Muscle of arm (tissue), 14 donors: ENCODE measurements around the gene NMBR. TPM values are rescaled to one million over a fixed set of nuclear protein-coding genes. Genes with fewer than 3 reads are reported as not detected.
A peak's percentile ranks its signal among the peaks of the same experiment; 100 is the strongest.
"Not testable (repeated sequence)": the region's sequence is repeated elsewhere in the genome, so short reads cannot be mapped to it uniquely, and the experiment has no call there.

Source experiments
- DNase-seq: peaks from one replicate; pipeline ENCODE4 v3.0.0-alpha.2; 2013
- long read RNA-seq, 11 donors: transcript quantifications; one replicate each; lab custom pipeline, GENCODE V29; 2026
- polyA plus RNA-seq, 12 donors: library from polyadenylated mRNA; unstranded; fragments of 120-200 nt; gene quantifications; one replicate each; pipeline ENCODE4 v1.2.1, GENCODE V29; 2013; ENCODE audit not compliant: insufficient read length in 12 of 12

NMBR gene
- polyA plus RNA-seq: under 1 TPM in 4 of 12 donors, not detected in 8; 0.13 to 0.26 (median 0.19) TPM
- long read RNA-seq, donor 1: 0 reads
- long read RNA-seq, donor 2: 0 reads
- long read RNA-seq, donor 3: 0 reads
- long read RNA-seq, donor 4: 0 reads
- long read RNA-seq, donor 5: 0 reads
- long read RNA-seq, donor 6: 0 reads
- long read RNA-seq, donor 7: 0 reads
- long read RNA-seq, donor 8: 0 reads
- long read RNA-seq, donor 9: 0 reads
- long read RNA-seq, donor 10: 0 reads
- long read RNA-seq, donor 11: 0 reads

DNA sequence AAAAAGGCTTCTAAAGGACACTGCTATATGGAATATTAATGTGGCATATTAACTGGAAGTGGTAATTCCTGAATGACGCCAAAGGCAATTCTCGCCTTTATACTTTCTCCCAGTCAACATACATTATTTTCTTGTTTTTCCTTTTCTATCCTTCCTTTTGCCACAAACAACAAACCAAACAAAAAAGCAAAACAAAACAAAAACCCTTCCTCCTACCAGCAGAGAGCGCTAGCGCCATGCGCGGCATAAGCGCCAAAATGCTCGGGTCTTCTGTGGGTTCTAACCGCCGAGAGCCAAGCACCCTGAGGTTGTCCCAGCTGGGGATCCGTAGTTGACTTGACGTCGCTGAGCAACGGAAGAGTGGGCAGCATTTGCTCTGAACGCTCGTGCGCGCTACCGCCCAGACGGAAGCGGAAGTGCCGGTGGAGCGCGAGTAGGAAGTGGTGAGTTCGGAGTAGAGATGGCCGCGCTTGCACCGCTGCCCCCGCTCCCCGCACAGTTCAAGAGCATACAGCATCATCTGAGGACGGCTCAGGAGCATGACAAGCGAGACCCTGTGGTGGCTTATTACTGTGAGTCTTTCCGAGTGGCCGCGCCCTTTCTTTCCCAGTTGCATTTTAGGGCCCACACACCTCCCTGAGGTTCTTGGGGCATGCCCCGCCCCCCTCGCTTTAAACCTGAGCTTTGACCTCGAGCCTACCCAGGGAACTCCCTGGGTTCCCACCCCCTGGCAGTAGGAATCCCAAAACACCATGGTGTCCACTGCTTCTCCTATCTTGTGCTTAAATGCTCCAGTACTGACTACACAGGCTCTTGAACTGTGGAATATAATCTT, at the start of gene NMBR, which contains the start of gene VTA1:
TSS of gene NMBR (minus strand) at position 295 of the 835 bp plus-strand sequence. CDS start 58,464 bp downstream, outside the sequence.
TSS of gene VTA1 (plus strand) at position 436 of the 835 bp plus-strand sequence. CDS start at position 461, 25 bp downstream.
- DNase-seq: peak; percentile 99

DNA sequence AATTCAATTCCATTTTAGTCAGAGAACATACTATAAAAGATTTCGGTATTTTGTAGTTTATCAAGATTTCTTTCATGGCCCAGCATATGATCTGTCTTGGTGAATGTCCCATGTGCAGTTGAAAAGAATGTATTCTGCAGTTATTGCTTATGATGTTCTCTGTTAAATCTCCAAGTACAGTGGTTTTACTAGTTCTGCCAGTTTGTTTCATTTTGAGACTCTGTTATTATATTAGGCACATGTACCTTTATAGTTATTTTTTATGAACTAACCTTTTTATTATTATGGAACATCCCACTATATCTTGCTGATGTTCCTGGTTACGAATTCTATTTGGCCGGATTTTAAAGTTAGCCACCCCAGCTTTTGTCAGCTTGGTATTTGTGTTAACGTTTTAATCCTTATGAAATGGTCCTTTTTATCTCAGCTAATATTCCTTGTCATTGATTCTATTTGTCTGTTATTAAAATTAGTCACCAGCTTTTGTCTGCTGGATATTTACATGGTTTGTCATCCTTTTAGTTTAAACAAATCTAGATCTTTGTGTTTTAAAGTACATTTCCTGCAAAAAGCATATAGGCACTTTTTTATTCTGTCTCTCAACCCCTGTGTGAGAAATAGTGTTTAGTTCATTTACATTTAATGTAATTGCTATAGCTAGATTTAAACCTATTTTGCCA, 49.1 kb upstream of the NMBR start:
- no peak for DNase-seq

DNA sequence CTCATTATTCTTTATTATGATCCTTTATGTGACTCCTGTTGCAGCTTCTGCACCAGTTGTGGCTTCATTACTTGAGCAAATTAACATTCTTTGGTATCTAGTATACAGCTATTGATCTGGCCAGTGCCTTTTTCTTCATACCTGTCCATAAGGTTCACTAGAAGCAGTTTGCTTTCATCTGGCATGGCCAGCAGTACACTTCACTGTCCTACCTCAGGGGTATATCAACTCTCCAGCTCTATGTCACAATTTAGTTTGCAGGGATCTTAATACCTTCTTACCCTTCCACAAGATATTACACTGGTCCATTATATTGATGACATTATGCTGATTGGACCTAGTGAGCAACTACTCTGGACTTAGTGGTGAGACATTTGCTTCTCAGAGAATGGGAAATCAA, 46.7 kb upstream of the NMBR start:
- no peak for DNase-seq

DNA sequence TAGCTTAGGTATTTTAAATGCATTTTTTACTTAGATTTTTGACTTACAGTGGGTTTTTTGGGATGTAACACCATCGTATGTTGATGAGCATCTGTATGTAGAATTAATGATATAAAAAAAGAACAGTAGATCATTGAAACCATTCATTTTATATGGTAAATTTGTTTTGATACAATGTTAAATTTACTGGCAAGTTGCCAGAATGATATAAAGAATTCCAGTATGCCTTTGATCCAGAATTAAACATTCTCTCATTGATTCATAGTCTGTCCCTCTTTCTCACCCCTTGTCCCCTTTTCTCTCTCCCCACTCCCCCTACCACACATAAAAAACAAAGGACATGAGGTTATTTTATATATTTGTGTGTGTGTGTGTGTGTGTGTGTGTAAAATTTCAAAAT, 45.4 kb upstream of the NMBR start:
- DNase-seq: no peak

DNA sequence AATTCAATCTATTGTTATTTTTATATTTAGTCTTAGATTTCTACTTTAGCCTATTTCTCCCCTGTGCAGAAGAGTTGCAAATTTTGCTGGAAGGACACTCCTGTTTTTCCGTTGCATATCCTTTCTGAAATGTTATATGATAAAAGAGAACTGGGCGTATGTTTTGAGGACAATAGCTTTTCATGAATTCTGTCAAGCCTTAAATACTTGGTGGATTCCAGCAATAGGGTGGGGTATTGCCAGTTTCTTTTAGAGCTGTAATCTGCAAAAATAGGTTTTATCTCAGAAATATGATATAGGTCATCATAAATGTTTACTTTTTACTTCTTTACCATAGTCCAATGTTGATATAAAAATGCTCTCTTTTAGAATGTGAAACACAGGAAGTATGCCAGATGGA, 42.1 kb upstream of the NMBR start:
- DNase-seq: no peak

DNA sequence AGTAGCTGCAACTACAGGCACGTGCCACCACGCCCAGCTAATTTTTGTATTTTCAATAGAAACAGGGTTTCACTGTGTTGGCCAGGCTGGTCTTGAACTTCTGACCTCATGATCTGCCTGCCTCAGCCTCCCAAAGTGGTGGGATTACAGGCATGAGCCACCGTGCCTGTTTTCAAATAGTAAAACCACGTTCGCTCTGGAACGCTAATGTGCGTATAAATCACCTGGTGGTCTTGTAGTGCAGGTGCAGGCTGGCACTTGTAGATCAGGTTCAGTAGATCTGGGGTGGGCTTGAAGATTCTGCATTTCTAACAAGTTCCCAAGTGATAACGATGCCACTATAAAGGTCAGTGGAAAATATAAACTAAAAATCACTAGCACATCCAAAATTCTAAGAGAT, 41.4 kb upstream of the NMBR start:
- not testable (repeated sequence) for DNase-seq

DNA sequence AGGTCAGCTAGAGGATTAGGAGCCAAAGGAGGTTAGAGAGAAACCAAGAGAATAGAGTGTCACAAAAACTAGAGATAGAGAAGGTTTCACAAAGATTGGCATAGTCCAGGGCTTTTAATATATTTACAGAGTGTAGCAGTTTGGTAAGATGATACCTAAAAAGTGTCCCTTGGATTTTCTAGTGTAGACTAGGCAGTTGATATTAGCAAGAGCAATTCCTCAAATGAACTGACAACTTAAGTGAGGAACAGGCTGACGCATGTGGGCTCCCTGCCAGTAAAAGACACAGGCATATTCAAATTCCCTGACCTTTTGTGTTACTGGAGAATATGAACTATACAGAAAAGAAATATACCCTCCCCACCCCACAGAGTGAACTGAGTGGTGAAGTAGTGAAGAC, 40.3 kb upstream of the NMBR start:
- peak; percentile 8 for DNase-seq

DNA sequence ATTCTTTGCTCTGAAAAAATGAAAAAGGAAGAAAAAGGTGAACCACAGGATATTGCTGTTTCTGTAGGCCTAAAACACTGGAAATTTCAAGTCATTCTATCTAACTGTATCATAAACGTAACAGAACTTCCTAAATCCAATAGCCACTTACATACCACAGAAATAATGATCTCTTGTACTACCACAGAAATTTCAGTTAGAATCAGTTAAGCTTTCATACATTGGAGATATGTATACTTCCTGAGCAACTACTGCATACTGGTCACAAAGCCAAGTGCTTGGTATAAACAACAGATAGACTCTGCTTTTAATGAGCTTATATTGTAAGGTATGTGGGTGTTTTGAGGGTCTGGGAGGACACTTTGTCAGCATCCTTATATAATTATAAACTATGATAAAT, 38.7 kb upstream of the NMBR start:
- DNase-seq: no peak

DNA sequence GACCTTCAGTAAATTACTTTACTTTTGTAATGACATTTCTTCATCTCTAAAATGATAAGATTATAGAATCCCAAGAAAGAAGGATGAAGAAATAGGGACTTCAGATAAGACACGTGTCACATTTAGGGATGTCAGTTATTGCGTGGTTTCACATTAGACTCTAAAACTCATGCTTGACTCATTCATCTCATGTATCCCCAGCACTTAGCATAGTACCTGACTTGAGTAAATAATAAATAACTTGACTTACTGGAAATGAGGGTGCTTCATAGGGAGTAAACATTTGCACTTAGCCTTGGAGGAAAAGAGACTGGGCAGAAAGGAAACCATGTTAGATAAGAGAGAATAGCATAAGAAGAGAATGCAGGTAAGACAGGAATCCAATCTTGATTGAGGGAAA, 37.4 kb upstream of the NMBR start:
- no peak for DNase-seq

DNA sequence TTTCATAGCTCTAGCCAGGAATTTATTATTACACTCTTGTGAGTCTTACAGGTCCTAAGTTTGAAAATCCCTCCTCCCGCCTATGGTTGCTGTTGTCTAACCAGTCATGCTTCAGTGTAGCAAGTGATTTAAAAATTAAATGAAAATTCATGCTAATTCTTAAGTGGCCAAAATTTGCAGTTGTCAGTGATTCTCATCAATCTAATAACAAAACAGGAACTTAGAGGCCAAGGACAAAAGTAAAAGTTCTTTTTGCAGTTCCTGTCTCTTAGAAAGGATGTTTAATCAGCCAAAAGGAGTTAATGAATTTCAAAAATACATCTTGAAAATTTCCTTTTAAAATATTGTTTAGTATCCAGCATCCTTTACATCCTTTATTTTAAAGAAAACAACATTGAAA, 36.4 kb upstream of the NMBR start:
- no peak for DNase-seq

DNA sequence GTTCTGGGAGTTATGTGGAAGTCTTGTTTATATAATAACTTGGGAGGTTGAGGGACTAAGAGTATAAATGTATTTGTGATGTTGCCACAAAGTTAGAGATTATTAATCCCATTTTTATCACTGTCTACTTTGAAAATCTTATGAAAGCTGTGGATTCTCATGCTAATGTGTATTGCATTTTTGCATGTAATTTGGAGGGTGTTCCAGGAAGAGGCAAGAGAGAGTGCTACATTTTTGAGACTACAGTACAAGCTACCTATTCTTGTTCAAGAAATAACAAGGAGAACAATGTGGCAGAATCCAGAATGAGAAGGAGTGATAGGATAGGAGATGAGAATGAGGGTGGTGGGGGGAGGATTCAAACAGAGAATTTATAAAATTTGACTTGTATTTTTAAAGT, 35.1 kb upstream of the NMBR start:
- DNase-seq: no peak

DNA sequence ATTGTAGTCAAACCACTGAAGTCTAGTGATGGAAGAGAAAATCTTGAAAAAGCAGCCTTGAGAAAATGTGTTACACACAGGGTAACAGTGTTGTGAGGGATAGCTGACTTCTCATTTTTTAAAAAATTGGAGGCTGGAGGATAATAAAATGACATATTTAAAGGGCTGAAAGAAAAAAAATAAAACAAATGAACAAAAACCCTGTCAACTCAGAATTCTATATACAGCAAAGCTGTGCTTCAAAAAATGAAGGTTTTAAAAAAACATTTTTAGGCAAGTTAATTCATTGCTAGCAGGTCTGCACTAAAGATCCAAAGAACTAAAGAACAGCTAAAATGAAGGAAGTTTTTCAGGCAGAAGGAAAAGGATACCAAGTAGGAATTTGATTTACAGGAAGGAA, 31.2 kb upstream of the NMBR start:
- DNase-seq: no peak

DNA sequence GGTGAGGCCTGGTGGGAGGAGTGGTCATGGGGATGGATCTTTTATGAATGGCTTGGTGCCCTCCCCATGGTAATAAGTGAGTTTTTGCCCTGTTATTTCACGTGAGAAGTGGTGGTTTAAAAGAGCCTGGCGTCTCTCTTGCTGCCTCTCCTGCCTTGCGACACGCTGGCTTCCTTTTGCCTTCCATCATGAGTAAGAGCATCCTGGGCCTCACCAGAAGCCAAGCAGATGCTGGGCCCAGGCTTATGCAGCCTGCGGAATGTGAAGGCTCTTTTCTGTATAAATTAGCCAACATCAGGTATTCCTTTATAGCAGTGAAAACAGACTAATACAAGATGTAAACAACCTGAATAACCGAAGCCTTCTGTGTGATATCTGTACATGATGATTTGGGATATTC, 27.8 kb upstream of the NMBR start:
- DNase-seq: no peak

DNA sequence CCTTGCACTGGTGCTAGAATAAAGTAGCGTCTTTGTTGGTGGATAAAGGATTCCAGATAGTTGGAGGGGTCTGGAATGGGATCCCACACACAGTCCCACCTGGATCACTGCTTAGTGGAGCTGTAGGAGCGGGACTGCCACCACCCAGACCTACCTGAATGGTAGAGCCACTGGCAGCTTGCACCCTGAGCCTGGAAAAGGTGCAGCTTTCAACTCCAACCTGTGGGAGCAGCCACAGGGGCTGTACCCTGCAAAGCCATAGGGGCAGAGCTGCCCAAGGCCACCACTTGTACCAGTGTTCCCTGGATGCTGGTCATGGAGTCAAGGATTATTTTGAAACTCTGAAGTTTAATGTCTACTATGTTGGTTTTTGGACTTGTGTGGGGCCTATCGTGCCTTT, 27.1 kb upstream of the NMBR start:
- no peak for DNase-seq

DNA sequence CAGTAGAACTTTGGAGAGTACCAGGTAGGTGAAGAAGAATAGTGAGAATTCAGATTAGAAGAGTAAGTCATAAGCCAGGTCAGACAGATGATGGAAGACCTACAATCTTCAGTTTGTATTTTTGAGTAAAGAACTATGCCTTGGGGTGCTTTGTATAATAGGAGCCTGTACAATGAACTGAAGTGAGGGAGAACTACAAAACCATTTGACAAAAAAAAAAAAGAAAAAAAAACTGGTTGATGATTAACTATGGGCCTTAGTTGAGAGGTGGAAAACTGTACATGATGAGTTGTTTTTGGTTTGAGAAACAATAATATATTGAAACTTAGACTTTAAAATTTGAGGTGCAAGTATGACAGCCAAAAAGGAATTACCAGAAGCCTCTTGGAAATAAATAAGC, 25.8 kb upstream of the NMBR start:
- DNase-seq: no peak

DNA sequence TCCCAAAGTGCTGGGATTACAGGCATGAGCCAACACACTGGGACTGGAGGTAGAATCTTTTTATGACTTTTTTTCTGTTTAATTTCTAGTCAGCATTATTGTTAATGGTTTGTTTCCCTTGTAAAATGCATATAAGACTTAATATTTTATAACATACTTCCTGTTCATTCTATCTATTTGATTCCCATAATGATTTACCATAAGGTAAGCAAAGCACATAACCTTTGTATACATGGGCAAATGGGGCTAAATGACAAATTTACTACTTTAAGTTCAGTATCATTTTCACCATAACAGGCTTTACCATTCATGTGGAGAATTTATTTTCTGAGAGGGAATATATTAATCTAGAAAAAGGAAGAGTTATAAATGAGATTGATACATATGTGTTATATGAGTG, 24.4 kb upstream of the NMBR start:
- no peak for DNase-seq

DNA sequence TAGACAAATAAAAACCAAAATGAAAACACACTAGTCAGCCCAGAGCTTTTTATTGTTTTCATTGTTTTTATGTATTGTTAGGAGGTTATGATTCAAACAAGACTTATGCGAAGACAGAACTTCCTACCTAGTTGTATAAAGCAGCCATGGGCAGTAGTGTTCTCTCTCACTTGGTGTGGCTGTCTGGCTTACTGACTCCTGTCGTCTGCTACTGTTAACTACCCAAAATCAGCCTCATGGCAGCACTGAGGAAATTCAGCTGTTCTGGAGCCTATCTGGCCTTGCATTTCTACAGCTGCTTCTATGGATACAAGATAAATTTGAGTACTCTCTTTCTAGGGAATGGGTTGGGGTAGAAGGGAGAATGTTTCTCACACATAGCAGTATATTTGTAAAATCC, 20.6 kb upstream of the NMBR start:
- no peak for DNase-seq

DNA sequence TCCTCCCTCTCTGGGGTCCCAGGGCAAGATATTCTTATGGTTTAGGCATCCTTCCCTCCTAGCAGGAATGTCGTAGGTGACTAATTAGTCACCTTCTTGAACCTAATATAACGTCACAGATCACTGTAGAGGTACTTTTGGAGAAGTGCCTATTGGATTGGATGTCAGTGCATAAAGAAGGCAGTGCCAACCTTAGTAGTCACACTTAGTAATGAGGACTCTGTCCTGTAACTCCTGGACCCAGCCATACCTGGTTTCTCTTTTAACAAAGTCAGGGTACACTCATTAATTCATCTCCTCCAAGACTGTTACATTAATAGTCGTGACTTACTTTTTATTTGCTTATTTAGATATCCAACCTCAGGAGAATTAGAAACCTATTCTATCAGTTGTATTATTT, 20.1 kb upstream of the NMBR start:
- DNase-seq: no peak

DNA sequence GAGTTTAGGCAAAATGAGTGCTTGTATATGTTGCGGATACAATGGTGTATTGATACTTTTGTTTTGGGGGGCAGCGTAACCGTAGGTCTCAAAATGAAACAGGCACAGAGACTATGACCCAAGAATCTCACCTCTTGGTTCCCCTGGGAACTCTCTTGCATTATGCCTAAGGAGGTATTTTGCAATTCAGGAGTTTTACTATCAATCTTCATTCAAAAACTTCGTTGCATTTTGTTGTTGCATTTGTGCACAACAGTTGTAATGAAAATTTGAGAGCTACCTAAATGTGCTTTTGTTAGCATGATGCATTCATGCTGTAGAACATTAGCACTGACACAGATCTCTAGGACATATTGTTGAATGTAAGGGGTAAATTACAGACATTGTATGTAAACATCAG, 18.3 kb upstream of the NMBR start:
- DNase-seq: no peak

DNA sequence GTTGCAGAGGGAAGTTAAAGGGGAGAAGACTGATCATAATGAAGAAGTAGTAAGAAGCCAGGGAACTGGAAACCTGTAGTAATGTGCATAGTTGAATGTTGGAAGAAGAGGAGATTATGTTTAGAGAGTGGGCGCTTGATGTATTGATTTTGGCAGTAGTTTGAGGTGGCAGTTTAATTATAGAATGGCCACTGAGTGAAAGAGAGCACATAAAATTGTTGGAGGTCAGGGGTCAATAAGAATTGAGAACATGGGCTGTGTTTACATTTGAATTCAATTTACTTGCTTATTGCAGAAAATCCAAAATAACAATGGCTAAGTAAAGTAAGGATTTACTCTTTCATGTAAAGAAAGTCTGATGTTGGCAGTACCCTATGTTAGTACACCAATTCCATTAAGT, 15.9 kb upstream of the NMBR start:
- DNase-seq: no peak

DNA sequence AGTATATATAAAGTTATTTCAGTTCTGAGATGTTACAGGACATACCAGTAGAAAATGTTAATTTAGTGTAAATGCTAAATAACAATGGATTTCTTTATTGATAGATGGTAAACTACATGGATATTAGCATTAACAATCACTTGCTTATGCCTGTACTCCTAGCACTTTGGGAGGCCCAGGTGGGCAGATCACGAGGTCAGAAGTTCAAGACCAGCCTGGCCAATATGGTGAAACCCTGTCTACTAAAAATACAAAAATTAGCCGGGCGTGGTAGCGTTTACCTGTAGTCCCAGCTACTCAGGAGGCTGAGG, 9.8 kb upstream of the NMBR start:
- DNase-seq: not testable (repeated sequence)

DNA sequence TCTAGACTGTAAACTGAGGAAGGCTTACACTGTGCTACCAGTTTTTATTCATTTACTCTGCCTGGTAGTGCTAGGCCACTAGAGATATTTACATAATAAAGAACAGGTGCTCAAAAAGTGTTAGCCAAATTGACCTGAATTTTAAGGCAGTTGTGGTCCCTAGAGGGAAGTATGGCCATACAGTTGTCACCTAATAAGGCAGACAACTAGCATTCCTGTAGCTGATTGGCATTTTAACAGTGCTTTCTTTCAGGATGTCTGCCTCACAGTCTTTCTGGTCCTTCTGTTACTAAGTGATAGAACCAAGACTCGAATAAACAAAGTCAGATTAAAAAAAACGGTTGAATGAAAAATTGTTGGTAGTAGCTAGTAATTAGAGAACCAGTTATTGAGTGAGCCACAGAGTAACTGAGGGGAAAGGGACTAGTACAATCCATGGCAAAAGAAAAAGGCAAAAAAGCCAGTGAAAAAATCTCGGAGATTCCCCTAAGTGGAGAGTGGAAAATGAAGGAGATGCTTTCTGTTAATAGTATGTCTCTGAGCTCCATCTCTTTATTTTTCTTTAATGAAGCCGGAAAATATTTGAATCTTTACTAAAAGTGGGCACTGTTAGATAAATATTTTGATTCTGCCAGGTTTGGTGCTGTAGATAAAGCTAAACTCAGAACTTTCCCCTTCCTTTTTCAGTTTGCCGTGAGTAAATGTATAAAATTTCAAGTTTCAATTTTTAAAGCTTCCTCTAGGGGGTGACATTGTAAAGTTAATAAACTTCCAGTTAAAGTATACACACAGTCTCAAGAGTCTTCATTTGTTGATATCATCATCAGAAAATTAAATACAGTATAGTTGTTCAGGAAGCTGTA, 9.2 kb upstream of the NMBR start:
- DNase-seq: peak; percentile 42
